Activated naive CD4-positive, alpha-beta T cell (primary cell): ENCODE measurements around the gene DHFR2.
"Not testable (repeated sequence)": the region's sequence is repeated elsewhere in the genome, so short reads cannot be mapped to it uniquely, and the experiment has no call there.

Experiments used
- DNase-seq, 4 experiments: peaks; one replicate each; lab custom pipeline; 2025; lab: John Stamatoyannopoulos, UW

DHFR2 gene

DNA sequence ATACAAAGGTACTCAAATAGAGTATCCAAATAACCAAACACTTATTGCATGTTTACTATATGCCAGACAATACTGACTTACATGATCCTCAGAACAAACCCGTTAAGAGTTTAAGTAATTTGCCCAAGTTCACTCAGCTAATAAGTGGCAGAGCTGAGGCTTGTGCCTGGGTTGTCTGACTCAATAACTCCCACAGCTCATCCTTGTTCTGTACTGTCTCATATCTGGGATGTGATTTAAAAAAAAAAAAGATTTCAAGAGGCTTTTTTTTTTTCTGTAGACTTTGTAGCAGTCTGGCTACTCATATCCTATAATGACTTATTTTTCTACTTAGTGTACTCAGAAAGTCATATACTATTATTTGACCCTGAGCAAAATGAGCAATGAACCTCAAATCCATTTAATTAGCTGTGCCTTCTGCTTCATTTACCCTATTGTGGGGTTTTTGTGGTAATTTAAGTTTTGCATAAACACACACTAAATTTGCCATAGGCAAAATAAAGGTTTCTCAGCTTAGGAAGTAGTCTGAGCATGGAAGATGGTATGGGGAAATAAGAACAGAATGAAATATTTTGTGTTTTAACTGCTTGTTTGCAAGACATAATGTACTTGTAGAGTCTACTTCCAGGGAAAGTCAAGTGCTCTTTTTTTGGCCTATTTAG lies 3.2 kb upstream of the DHFR2 start:
- DNase-seq: no peak

DNA sequence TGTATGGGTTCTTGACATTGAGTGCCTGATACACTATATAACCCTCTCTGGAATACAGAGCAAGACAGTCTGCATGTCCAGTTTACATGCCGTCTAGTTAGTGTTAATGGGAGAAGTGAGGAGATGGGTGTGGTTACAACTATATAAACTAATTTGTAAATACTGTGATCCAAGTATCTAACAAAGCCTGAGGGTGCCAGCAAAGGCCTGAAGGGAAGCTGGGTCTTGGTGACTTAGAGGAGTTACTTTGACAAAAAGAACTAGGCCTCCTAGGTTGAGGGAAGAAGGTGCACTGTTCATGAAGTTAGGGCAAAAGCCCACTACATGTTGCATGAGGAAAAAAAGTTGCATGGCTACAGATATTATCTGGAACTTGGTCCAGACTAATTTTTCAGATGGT lies 2.4 kb upstream of the DHFR2 start:
- no peak for DNase-seq

DNA sequence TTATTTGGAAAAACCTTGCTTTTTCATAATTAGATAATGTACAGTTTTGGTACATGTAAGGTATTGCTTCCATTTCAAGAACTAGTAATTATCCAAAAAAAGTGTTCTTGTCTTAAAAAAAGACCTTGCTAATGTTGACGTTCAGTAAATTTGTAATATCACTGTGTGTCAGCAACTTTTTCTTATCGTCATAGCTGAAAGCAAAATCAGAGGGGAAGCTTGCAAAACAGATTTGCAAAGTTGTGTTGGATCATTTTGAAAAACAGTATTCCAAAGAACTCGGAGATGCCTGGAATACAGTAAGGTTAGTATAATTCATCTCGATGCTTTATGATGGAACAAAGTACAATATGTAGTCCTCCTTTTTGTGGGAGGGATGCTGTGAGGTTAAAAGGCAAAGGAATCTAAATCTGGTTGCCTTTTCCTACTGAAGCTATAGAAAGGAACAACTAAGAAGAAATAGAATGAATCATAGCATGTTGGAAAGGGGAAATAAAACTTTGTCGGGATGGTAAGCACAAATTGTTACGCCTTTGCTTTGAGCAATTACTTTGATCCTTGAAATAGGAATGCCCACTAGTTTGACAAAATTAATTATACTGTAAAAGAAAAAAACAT lies 1.6 kb upstream of the DHFR2 start:
- DNase-seq: no peak

DNA sequence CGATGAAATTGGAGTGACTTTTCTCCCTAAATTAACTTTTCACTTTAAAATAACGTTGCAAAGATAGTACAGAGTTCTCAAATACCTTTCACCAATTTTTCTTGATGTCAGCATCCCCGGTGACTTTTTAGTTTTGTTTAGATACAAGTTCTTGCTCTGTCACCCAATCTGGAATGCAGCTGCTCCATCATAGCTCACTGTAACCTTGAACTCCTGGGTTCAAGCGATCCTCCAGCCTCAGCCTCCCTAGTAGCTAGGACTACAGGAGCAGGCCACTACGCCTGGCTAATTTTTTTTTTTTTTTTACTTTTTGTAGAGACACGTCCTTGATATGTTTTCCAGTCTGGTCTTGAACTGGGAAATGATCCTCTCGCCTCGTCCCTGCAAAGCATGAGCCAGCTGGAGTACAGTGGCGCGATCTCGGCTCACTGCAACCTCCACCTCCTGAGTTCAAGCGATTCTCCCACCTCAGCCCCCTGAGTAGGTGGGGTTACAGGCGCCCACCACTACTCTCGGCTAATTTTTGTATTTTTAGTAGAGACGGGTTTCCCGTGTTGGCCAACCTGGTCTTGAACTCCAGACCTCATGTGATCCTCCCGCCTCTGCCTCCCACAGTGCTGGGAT lies 892 bp upstream of the DHFR2 start:
- no peak for DNase-seq

DNA sequence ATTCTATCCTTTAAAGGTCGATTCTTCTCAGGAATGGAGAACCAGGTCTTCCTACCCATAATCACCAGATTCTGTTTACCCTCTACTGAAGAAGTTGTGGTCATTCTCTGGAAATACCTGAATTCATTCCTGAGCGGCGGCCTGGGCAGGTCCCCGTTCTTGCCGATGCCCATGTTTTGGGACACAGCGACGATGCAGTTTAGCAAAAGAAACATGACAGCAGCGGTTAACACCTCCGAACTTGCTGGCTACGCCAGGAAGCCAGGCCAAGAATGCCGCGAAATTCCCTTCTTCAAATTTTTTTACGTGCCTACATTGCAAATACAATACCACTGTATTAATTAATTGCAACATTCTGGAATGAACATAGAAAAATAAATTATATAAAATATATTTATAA lies 1.4 kb downstream of the DHFR2 start:
- no peak for DNase-seq

DNA sequence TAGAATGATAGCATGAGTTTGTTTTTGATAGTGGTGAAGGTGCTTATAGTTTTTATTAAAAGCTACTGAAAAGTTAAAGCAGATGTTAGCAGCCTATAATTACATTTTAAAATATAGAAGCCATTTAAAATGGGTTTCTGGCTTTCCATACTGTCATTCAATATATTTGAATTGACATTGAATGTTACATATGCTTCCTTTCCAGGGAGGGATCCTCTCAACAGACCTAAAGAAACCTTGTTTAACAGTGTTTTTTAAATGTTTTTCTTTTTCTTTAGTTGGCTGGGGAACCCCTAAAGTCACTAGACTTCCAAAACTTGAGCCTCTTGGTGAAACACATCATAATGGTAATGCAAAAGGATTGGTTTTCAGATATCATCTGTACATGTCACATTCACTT lies 12.2 kb downstream of the DHFR2 start:
- no peak for DNase-seq

DNA sequence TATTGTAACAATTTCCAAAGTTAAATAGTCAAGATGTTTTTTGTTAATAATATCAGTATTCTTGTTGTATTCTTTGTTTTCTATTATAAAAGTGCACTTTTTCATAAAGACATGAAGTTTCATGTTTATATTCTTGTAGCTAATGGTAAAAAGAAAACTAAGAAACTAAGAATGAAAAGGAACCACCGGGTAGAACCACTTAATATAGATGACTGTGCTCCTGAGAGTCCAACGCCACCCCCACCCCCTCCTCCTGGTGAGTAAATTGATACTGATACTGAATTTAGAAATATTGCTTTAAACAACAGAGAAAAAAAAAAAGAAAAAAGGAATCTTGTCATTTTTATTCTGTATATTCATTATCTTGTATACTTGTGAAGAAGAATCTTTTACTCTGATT lies 13.4 kb downstream of the DHFR2 start:
- no peak for DNase-seq

DNA sequence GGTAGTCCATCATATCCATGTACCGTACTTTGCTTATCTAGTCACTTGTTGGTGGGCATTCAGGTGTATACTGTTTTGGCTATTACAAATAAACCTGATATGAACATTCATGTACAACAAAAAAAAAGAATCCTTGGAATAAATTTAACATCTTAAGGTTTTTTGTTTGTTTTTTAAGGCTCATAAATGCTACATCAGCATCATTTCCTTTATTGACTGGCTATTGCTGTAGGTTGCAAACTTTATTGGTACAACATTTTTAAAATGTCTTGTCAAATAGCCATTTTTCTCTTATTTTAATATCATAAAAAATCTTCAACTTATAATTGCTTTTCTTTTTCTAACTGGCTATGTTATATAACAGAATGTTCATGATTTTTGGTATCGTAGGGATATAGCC lies 16.2 kb downstream of the DHFR2 start:
- DNase-seq: no peak

DNA sequence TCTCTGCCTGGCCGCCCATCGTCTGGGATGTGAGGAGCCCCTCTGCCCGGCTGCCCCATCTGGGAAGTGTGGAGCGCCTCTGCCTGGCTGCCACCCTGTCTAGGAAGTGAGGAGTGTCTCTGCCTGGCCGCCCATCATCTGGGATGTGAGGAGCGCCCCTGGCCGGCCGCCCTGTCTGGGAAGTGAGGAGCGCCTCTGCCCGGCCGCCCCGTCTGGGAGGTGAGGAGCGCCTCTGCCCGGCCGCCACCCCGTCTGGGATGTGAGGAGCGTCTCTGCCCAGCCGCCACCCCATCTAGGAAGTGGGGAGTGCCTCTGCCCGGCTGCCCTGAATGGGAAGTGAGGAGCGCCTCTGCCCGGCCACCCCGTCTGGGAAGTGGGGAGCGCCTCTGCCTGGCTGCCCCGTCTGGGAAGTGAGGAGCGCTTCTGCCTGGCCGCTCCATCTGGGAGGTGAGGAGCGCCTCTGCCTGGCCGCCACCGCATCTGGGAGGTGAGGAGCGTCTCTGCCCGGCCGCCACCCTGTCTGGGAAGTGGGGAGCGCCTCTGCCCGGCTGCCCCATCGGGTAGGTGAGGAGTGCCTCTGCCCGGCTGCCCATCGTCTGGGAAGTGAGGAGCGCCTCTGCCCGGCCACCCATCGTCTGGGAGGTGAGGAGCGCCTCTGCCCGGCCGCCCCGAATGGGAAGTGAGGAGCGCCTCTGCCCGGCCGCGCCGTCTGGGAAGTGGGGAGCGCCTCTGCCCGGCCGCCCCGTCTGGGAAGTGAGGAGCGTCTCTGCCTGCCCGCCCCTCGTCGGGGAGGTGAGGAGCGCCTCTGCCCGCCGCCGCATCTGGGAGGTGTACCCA lies 18.4 kb downstream of the DHFR2 start:
- DNase-seq: not testable (repeated sequence)

DNA sequence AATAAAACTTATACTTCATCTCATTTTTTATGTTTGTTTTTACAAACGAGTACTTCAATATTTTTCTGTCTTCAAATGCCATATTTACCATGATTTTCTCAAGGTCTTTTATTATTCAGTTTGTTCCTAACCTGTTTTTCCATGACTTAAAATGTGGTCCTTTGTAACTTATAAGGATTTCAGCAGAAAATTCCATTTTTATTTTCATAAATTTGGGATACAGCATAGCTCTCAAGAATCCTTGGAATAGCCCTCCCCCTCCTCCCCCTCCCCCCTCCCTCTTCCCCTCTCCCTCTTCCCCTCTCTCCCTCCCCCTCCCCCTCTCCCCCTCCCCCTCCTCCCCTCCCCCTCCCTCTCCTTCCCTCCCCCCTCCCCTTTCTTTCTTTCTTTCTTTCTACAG lies 19.4 kb downstream of the DHFR2 start:
- DNase-seq: no peak

DNA sequence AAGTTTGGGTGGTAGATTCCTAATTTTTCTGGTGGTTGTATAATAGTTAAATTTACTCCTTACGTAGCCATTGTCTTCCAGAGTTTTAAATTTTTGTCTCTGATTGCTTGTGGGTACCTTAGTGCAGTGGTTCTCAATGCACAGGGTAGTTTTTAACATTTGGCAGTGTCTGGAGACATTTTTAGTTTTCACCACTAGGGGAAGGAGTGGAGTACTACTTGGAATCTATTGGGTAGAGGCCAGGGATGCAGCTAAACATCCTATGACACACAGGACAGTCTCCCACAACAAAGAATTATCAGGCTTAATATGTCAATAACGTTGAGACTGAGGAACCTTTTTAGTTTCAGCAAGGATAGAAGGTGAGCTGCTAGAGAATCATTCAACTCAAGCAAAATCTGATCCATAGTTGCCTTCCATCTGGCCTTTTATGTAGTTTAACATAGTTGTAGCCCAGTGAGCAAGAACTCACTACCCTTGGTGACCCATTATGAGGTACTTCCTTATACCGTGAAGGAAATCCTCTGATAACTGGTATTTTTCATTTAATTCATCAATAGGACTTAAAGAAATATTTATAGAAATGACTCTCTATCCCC lies 25.7 kb downstream of the DHFR2 start:
- no peak for DNase-seq

DNA sequence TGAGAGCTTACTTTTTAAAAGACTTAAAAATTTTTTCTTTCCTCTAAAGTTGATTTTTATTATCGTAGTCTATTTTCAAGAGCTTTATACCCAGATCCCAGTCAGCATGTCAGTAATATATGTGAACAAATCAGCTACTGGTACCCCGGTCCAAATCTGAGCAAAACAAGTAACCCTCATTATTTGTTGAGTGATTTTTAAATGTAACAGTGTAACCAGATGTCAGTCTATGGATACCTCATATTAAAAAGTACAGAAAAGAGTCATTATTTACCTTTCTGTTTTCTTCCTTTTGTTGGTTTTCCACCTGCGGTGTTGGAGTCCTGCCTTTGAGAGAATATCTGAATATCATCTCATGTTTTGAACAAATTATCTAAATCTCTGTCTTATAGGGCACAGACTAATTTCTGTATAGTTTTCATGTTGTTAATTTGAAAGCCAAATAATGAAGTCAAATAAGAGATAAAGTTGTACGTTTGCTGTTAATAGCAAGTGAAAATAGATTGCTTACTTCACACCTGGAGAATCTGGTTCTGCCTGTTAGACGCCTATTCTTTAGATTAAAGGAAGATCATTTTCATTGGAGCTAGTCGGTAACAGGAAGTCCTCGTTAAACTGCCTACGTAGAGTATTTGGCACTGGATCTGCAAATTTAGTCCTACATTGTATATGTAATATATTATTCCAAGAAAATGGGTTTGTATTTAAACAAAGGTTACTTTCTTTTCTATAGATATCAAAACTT lies 34.5 kb downstream of the DHFR2 start, which contains the start of gene STX19:
Gene STX19 (minus strand): TSS at position 505 of the 745 bp plus-strand sequence. CDS start 13,328 bp downstream, outside the sequence.
- DNase-seq: no peak

DNA sequence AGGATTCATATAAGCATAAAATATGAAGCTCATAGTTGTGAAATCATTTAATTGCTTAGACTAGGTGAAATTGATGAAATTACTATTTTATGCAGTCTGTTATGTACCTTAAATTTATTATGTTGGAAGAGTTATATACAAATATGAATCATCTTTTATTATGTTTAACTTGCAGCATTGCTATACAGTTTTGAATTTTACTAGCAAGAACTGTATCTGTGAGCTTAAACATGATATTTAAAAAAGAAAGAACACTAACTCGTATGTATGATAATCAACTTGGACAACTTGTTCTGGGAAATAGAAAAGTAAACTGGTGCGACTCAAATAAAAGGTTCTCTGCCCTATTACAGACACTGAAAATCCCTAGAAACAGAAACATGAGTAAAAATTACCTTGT lies 36.1 kb downstream of the DHFR2 start:
- no peak for DNase-seq

DNA sequence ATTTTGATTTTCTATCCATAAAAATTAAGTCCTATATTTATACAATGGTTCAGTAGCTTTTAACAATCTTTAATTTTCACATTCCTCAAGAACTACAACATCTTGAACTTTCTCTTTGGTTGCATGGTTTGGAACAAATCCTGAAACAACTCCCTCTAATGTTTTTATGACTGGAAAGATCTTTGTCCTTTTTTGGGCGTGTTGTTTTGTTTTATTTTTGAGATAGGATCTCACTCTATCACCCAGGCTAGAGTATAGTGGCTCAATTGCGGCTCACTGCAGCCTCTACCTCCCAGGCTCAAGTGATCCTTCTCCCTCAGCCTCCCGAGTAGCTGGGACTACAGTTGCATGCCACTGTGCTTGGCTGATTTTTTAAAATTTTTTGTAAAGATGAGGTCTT lies 38.3 kb downstream of the DHFR2 start:
- DNase-seq: no peak

DNA sequence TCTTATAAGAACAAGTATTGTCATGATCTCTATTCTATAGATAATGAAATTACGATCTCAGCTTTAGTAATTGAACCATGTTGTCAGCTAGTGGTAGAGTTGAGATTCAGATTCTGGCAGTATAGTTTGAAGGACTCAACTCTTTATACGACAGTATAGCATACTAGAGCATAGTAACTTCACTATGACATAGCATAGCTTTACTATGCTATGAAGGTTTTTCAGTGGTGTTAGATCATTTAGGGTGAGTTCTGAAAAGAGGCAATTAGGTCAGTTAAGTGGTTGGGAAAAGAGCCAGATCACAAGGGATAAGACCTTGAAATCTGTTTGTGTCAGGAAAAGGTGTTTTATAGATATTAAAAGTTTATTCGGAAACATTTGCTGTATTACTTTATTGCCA lies 42.4 kb downstream of the DHFR2 start:
- no peak for DNase-seq

DNA sequence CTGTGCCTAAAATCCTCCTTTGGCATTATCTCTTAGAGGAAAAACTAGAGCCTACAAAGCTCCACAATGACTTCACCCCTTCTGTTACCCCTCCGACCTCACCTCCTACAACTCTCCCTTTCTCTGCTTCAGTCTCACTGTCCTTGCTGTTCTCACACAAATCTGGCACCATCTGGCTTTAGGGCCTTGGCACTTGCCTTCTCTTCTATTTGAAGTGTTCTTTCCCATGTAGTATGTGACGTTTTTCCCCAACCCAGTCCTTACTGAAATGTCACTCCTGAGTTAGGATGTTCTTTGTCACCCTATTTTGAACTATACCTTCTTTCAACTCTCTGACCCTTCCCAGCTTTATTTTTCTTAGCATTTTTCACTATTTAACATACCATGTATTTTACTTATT lies 43.1 kb downstream of the DHFR2 start:
- no peak for DNase-seq

DNA sequence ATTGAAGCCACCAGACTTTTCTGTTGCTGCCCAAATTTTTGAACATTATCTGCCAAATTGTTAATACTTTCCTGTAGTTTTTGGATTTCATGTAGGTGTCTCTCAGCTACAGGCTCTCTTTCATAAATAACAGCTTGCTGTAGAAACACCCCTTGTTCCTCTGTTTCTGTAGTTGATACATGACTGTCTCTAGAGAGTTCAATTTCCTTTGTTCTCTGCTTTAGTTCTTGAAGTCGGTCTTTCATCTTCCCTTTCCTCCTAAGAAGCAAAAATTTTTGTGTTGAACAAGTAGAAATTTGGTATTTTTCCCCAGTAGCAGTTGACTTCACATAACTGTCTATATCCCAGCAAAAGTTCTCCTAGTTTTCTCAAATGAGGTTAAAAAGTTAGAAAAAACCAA lies 47.7 kb downstream of the DHFR2 start:
- no peak for DNase-seq

DNA sequence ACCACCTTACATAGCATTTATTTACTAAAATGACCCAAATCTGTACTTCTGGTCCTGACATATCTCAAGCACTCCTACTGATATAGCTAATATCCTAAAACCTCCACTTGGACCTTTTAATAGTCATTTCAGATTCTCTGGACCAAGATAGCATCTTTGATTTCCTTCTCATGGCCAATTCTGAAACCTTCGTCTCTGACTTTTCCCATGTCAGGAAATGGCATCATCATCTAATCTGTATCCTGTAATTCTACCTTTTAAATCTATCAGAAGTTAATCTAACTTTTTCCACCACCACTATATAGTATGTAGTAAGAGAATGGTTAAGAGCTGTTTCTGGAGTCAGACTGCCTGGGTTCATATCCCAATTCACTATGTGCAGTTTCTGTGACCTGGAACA lies 50.5 kb downstream of the DHFR2 start:
- no peak for DNase-seq

DNA sequence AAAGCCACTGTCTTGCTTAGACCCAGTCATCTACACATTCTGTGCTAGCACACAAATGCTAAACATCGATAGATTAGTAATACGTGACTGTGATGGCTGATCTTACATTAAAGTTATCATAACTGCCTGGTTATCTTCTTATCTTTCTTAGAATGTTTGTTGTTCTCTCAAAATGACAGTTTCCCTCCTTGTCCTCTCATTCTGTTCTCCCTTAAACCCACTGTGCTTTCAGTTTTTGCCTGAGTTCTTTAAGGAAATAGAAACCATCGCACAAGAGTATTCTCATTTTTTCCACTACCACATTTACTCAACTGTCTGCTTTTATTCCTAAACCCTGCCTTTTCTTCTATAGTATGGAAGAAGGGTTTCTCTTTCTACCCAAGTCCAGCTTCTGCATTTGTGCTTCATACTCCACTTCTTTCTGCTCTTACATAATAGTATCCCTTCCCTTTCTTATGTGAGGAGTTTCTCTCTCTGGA lies 51.4 kb downstream of the DHFR2 start:
- no peak for DNase-seq

DNA sequence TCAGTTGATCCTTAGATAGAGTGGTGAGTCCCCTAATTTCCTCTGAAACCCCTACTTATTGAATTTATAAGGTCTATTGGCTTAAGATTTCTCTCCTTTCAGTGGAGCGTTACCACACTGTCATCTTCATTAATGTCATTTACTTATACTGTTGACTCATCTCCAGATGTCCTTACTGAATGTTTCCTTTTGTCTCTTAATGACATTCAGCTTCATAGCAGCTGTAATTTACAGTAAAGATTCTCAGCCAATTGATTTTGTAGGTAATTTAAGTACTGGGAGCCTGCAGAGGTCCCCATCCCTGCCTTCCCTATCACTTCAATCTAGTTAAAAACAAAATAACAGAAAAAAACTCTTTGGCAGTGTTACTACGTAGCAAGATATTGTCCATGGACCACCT lies 53.1 kb downstream of the DHFR2 start:
- DNase-seq: no peak

DNA sequence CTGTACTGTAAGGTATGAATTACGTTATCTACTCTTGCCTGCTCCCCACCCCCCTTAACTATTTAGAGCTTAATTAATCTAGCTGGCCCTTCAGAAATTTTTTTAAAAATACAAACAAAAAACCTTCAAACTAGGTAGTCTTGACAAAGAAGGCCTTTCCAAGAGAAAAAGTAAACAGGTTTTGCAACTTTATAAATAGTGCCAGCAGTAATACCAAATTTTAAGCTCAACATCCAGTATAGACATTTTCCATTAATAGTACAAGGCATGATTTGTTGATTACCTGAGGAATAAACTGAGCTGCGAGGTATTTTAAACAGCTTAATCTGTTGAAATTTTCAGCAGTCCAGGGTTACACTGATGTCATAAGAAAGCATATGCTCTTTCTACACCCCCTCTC lies 54.5 kb downstream of the DHFR2 start:
- no peak for DNase-seq
